ENCODE results near the gene DRICH1. TPM values are rescaled to one million over a fixed set of nuclear protein-coding genes. Genes with fewer than 3 reads are reported as not detected.

The DRICH1 gene
- total RNA-seq, 1 experiment from 2014 or later, result not detected

GRCh38 chr22:23566705-23567475 lies 65.2 kb downstream of the DRICH1 start:
- H3K27ac Mint-ChIP-seq (ENCODE audit: low read depth, unreplicated experiment), result no peak overlapping the region
- DNase-seq (ENCODE audit: unreplicated experiment), result no peak
- no peaks in the 10 kb centered on the region for H3K9me3 Mint-ChIP-seq (ENCODE audit: unreplicated experiment)
- intact Hi-C loops (cut with micrococcal nuclease), result no loop called here
- no peaks in the 10 kb centered on the region for H3K4me1 Mint-ChIP-seq (ENCODE audit: insufficient read depth, unreplicated experiment)
- no peak for TF ChIP-seq CTCF (IDR thresholded peaks at IDR 0.05; ENCODE audit: unreplicated experiment)
- ChIA-PET POLR2A (no interaction called here), CTCF (interaction anchor here (0.6 kb wide), 1 partner anchor 181 kb away, joined by 3 read pairs; no protein-coding TSS in a partner anchor)
- no peaks in the 10 kb centered on the region for H3K36me3 Mint-ChIP-seq (ENCODE audit: insufficient read depth, unreplicated experiment)
- no TSS peak for BruUV-seq (replicated peaks)
- peaks cover 25% of the 10 kb centered on the region for H3K27me3 Mint-ChIP-seq (ENCODE audit: insufficient read depth, unreplicated experiment)
- H3K4me3 Mint-ChIP-seq (ENCODE audit: unreplicated experiment), result no peak overlapping the region

DNA sequence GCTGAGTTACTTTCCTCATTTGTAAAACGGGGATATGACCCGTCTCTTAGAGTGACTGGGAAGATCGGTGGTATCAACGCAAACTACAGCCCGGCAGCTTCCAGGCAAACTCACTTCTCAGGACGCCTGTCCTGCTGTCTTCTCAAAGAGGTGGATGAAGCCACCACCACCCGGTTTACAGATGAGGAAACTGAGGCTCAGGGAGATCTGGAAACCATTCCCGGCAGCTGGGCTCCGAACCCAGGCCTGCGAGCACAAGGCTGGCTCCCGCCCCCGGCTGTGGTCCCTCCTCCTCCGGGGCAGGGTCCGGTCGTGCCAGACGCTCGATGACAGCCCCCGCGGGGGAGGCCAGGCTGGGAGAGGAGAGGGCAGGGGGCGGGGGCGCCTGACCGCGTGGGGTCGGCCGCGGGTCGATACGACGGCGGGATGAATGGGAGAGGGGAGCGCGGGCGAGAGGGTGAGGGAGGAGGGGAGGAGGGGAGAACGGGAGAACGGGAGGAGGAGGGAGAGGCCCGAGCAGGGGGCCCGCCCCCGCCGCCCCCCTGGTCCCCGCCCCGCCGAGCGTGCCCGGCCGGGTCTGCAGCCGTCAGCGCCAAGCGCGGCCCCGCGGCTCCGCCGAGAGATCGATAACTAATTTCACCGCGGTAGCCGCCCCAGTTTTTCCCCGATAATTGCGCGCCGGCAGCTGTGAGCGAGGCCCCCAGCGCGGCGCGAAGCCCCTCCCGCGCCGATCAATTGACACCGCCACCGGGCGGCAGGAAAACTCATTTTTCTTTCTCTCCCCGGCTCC lies 66.0 kb downstream of the DRICH1 start:
- H3K27me3 Mint-ChIP-seq (ENCODE audit: insufficient read depth, unreplicated experiment), result peaks cover 25% of the 10 kb centered on the region
- ChIA-PET CTCF (interaction anchor here (0.6 kb wide), 1 partner anchor 182 kb away, joined by 3 read pairs; no protein-coding TSS in a partner anchor), POLR2A (no interaction called here)
- intact Hi-C loops (cut with micrococcal nuclease), result no loop called here
- no peaks in the 10 kb centered on the region for H3K36me3 Mint-ChIP-seq (ENCODE audit: insufficient read depth, unreplicated experiment)
- no TSS peak for BruUV-seq (replicated peaks)
- H3K27ac Mint-ChIP-seq (ENCODE audit: low read depth, unreplicated experiment), result no peak overlapping the region
- no peaks in the 10 kb centered on the region for H3K9me3 Mint-ChIP-seq (ENCODE audit: unreplicated experiment)
- DNase-seq (ENCODE audit: unreplicated experiment), result no peak
- H3K4me3 Mint-ChIP-seq (ENCODE audit: unreplicated experiment), result no peak overlapping the region
- TF ChIP-seq CTCF (IDR thresholded peaks at IDR 0.05; ENCODE audit: unreplicated experiment), result no peak
- no peaks in the 10 kb centered on the region for H3K4me1 Mint-ChIP-seq (ENCODE audit: insufficient read depth, unreplicated experiment)

- no TSS peak for BruUV-seq (replicated peaks)
- Mint-ChIP-seq H3K4me1 (ENCODE audit: insufficient read depth, unreplicated experiment) (no peaks in the 10 kb centered on the region), H3K27ac (ENCODE audit: low read depth, unreplicated experiment) (no peak overlapping the region), H3K9me3 (ENCODE audit: unreplicated experiment) (no peaks in the 10 kb centered on the region), H3K36me3 (ENCODE audit: insufficient read depth, unreplicated experiment) (no peaks in the 10 kb centered on the region), H3K4me3 (ENCODE audit: unreplicated experiment) (no peak overlapping the region), H3K27me3 (ENCODE audit: insufficient read depth, unreplicated experiment) (peaks cover 25% of the 10 kb centered on the region)
- ChIA-PET POLR2A (no interaction called here), CTCF (interaction anchor here (0.7 kb wide), 1 partner anchor 853 kb away, joined by 3 read pairs; no protein-coding TSS in a partner anchor)
- DNase-seq (ENCODE audit: unreplicated experiment), result no peak
- no peak for TF ChIP-seq CTCF (IDR thresholded peaks at IDR 0.05; ENCODE audit: unreplicated experiment)
- intact Hi-C loops (cut with micrococcal nuclease), result no loop called here
These were observed 66.7 kb downstream of the DRICH1 start for GRCh38 chr22:23565305-23565914.

GRCh38 chr22:23564276-23564675 lies 67.8 kb downstream of the DRICH1 start:
- ChIA-PET POLR2A (no interaction called here), CTCF (interaction anchor here (0.6 kb wide), 1 partner anchor 18 kb away, joined by 3 read pairs; no protein-coding TSS in a partner anchor)
- Mint-ChIP-seq H3K9me3 (ENCODE audit: unreplicated experiment) (no peaks in the 10 kb centered on the region), H3K4me1 (ENCODE audit: insufficient read depth, unreplicated experiment) (no peaks in the 10 kb centered on the region), H3K27me3 (ENCODE audit: insufficient read depth, unreplicated experiment) (peaks cover 25% of the 10 kb centered on the region), H3K27ac (ENCODE audit: low read depth, unreplicated experiment) (no peak overlapping the region), H3K4me3 (ENCODE audit: unreplicated experiment) (no peak overlapping the region), H3K36me3 (ENCODE audit: insufficient read depth, unreplicated experiment) (no peaks in the 10 kb centered on the region)
- intact Hi-C loops (cut with micrococcal nuclease), result no loop called here
- no peak for TF ChIP-seq CTCF (IDR thresholded peaks at IDR 0.05; ENCODE audit: unreplicated experiment)
- BruUV-seq (replicated peaks), result no TSS peak
- no peak for DNase-seq (ENCODE audit: unreplicated experiment)
